GM13977 (cell line): ENCODE data around the gene CYLD.
A peak's percentile ranks its signal among the peaks of the same experiment; 100 is the strongest.

Experiments used
- DNase-seq: peaks from one replicate; pipeline ENCODE4 v3.0.0; 2012; ENCODE audit warnings: low spot score
- in situ Hi-C: fragments of 300-500 bp; cut with MboI; formaldehyde crosslinking; loops from one replicate; pipeline ENCODE4 v1.12.0; 2022; ENCODE audit warnings: low sequenced_read_pairs, low pct_unique_long_range_greater_than_20kb, mixed read lengths, inconsistent platforms; ENCODE audit not compliant: unreplicated experiment
- TF ChIP-seq, protein P1 (sequence below): IDR thresholded peaks from 2 replicates; pipeline ENCODE4 v1.5.1; 2012; ENCODE audit warnings: mild to moderate bottlenecking, control low read depth; ENCODE audit not compliant: insufficient read depth; ENCODE audit errors: extremely low read depth, missing control alignments

CYLD gene

DNA sequence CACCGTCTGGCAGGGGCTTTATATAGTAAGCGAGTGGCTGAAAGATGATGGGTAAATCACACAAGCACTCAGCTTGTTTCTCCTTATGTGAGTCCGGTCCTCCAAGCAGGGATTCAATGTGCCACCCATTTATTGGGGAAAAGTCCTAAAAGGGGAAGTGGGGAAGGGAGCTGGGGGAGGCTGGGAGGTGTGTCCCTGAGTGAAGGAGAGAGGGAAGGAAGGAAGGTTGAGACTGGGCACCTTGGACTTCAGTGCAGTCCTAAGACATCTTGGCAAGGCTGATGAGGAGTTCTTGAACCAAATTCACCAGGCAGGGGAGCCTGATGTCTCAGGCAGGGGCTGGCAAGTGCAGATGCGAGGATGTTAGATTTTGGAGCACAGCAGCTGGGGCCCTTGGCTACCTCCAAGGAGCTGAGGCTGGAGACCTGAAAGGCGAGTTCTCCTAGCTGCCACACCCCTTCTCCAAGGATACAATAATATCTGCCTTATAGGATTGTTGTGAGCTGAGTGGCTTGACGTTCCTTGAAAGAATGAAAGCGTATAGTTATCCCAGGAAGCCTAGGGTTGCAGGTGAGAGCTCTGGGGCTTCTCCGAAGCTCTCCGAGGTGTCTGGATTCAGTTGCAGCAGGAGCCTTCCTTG is 23.0 kb upstream of the CYLD start:
- in situ Hi-C loops: no loop called here
- TF ChIP-seq, protein P1, sequence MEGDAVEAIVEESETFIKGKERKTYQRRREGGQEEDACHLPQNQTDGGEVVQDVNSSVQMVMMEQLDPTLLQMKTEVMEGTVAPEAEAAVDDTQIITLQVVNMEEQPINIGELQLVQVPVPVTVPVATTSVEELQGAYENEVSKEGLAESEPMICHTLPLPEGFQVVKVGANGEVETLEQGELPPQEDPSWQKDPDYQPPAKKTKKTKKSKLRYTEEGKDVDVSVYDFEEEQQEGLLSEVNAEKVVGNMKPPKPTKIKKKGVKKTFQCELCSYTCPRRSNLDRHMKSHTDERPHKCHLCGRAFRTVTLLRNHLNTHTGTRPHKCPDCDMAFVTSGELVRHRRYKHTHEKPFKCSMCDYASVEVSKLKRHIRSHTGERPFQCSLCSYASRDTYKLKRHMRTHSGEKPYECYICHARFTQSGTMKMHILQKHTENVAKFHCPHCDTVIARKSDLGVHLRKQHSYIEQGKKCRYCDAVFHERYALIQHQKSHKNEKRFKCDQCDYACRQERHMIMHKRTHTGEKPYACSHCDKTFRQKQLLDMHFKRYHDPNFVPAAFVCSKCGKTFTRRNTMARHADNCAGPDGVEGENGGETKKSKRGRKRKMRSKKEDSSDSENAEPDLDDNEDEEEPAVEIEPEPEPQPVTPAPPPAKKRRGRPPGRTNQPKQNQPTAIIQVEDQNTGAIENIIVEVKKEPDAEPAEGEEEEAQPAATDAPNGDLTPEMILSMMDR: no peak
- no peak for DNase-seq

DNA sequence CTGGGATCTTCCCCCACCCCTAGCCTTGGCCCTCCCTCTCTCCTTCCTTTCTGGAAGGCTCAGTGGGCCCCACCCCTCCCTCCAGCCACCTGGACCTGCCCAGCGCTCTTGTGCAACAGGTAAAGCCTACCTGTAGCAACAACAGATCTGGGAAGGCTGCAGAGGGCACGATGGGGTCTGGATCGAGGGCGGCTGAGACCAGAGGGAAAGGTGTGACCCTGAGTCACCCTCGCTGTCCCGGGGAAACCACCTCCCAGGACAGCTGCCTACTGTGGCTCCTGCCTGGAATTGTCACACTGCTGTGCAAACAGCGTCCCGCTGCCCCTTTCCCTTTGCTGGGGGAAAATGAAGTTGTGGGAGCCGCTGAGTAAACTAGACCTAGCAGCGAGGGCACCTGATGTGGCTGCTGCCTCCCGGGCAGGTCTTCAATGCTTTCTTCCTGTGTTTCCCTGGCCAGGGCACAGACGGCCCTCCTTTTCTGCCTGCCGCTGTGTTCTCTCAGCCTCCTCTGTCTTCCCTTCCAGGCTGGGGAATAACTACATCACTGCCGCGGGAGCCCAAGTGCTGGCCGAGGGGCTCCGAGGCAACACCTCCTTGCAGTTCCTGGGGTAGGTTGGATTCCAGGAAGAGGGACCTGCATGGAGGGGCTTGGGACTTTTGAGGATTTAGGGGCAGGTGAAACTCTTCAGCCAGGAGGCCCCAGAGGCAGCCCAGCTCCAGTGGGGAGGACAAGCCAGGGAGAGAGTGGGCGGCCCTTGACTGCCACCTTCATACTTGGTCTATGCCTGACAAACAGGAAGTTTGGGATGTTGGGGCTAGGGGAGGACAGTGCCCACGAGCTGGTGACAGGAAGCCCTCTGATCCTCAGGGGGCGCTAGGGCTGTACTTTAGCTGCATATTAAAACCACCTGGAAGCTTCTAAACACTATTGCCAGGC is 22.2 kb upstream of the CYLD start:
- in situ Hi-C loops: no loop called here
- TF ChIP-seq, protein P1: peak; percentile 34
- no peak for DNase-seq

DNA sequence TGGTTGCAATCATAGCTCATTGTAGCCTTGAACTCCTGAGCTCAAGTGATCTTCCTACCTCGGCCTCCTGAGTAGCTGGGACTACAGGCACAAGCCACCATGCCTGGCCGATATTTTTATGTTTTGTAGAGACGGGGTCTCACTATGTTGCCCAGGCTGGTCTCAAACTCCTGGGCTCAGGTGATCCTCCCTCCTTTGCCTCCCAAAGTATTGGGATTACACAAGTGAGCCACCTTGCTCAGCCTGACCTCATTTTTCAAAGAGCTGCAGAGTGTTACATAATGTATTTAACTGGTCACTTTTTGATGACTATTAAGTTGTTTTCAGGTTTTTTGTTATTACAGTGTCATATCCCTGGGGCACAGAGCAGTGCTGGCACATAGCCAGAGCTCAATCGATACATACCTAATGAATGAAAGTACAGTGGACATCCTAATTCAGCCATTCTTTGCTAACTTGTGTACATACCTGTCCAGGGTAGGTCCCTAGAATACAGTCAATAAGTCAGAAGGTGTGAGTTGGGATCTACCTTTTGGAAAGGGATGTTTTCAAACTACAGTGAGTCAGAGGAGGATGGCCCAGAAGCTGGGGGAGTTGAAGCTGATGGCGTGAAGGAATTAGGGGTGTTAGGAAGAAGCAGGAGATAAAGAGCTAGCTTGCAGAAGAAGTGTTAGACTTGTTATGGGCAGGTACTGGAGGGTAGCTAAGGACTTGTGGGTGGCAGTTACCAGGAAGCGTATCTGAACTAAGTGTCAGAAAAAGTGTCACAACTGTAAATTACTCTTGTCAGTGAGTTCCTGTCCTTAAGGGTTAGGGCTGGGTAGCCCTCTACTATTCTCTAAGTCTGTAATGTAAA is 20.1 kb upstream of the CYLD start:
- no peak for DNase-seq
- TF ChIP-seq, protein P1: no peak
- in situ Hi-C loops: no loop called here

DNA sequence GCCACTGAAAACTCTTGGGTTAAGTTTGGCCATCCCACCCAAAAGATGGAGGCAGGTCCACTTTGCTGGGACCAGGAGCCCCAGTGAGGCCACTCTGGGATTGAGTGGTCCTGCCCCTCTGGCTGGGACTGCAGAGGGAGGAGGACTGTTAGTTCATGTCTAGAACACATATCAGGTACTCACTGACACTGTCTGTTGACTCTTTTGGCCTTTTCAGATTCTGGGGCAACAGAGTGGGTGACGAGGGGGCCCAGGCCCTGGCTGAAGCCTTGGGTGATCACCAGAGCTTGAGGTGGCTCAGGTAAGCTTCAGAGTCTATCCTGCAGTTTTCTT is 19.5 kb upstream of the CYLD start:
- in situ Hi-C loops: no loop called here
- TF ChIP-seq, protein P1: no peak
- no peak for DNase-seq

DNA sequence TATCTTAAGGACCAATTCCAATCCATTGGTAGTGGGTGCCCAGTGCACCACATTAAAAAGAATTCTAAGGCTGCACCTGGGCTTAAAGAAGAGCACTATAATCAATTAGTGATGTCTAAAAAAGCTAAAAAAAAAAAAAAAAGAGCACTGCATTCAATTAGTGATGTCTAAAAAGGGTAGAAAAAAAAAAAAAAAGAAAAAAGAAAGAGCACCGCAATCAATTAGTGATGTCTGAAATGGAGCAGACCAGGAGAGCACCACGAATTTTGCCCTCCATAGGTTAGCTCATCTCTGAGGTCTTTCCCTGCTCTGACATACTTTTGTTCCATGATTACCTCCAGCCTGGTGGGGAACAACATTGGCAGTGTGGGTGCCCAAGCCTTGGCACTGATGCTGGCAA is 18.9 kb upstream of the CYLD start:
- in situ Hi-C loops: no loop called here
- TF ChIP-seq, protein P1: no peak
- DNase-seq: no peak

DNA sequence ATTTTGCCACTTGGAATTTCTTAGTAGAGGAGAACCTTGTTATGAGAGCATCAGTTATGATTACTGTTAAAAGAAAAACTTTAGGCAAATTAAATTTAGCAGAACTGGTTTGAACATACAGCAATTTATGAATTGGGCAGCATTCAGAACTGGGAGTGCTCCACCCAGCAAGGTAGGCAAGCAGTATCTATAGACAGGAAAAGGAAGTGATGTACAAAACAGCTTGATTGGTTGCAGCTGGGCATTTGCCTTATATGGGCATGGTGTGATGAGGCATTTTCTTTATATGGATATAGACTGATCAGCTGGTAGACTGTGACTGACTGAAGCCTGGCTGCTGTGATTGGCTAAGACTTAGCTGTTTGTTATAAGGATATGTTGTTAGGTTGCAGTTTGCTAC is 17.6 kb upstream of the CYLD start:
- DNase-seq: no peak
- in situ Hi-C loops: no loop called here
- TF ChIP-seq, protein P1: no peak
